HG02588 (cell line): ENCODE measurements around the gene SMIM22.

Source experiments
- ATAC-seq: cut with Tn5 transposase; IDR thresholded peaks from one replicate; pipeline ENCODE4 v1.9.1; 2021; ENCODE audit warnings: mild to moderate bottlenecking, moderate library complexity; ENCODE audit not compliant: unreplicated experiment

Gene SMIM22

DNA sequence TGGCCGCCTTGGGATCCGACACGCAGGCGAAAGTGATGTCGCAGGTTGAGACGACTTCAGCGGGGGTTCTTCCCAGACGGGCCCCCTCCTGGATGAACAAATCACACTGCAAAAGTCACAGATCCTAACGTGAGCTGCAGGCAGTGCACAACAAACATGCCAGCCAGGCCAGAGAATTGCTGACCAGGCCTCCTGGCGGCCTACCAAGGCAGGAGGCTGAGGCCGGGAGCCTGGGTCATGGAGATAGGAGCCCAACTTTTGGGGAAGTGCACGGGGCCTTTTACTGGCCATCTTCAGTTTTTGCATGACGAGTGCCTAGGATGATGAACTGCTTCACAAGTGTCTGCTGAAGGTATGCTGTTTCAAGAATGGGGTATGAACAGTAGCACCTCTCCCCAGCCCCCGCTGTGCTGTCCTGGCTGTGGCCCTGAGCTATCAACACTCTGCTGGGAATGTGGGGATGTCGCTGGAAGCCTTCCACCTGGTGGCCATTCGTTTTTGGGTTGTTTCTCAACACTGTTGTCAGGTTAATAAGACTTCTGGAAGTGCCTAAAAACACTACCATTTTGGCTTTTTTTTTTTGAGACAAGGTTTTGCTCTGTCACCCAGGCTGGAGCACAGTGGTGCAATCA lies 19.5 kb downstream of the SMIM22 start:
- ATAC-seq, result no peak

- no peak for ATAC-seq
These were observed 25.5 kb downstream of the SMIM22 start for GRCh38 chr16:4820652-4821051.

GRCh38 chr16:4825196-4825595 lies 30.0 kb downstream of the SMIM22 start:
- no peak for ATAC-seq

GRCh38 chr16:4826526-4826925 lies 31.4 kb downstream of the SMIM22 start:
- no peak for ATAC-seq

DNA sequence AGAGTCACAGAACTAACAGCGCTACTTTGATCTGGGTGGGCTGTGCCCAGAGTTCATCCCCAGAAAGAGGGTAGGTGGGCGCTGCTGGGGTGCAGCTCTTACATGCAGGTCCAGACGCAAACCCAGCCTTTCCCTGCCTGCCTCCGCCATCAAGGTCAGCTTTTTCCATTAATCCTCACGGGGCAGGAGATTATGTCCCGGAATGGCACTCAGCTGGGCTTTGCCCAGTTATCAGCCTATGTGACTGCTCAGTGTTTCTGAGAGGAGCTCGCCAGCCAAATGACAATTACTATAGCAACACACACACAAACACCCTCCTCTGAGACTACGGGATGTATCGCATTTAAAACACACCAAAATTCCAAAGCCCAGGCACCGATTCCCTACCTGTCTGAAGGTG lies 31.8 kb downstream of the SMIM22 start:
- ATAC-seq, result no peak

DNA sequence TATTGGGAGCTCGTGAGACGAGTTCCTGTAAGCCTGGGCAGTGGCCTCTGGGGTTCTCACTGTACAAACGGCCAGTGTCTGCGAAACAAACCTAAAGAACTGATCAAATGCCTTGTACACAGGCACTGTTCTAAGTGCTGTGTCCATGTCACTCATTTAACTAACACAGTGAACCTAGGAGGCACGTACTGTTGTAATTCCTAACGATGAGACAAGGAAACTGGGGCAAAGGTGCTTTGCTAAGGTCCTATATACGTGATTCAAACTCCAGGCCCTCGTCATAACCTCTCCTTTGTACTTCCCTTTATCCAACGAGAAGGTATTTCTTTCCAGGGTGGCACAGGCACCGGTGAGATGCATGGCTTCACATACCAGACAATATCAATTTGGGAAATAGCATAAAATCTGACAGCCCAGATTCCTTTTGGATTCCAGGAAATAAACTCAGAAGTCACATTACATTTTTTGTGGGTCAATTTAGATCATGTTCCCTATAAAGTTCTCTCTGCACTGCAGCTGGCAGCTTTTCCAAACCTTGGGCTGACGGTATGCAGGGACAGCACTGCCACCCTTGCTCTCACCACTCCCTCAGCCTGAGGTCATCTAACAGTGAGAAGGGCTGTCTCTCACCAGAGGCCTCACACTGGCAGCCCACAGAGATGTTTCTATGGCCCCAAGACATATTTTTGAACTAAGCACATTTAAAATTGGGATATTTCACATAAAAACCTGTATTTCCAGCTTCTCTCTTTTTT lies 33.6 kb downstream of the SMIM22 start:
- ATAC-seq, result no peak

- no peak for ATAC-seq
These were observed 35.2 kb downstream of the SMIM22 start for GRCh38 chr16:4830408-4830807.

DNA sequence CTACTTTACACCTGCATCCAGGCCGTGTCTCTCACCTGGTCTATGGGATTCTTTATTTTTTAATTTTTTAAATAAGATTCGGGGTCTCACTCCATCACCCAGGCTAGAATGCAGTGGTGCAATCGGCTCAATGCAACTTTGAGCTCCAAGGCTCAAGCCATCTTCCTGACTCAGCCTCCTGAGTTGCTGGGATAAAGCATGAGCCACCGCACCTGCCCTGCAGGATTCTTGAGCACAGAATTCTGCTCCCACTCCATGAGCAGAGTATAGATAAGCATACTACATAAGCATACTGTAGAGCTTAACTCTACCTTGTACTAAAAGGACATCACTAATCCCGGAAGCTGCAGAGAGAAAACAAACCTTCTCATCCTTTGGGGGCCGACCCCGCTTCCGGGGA lies 36.4 kb downstream of the SMIM22 start:
- ATAC-seq, result no peak

DNA sequence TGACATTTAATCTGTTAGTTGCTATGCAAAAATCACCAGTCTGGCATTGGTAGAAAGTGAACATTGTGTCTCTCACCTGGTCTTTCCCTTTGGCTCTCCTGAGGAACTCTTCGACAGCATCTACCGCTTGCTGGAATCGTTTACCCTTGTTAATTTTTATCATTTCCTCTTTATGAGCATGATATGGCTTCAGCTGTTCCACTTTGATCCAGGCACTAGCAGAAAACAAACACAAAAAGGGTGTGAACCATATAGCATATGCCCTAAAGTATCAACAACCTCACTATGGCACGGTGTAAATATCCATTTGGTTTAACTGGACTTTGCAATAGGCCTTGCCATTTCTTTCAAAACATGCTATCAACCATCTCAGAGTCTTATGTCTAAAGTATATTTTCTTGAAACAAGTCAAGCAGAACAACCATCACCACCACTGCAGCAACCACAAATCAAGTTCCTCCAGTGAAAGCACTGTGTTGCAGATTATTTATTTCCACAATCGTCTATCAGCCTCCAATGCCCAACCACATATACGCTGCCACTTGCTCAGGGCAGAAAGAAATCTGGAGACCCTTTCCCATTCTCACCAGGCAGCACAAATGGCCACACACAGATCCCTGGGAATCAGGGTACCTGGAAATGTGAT lies 37.7 kb downstream of the SMIM22 start:
- ATAC-seq, result no peak

DNA sequence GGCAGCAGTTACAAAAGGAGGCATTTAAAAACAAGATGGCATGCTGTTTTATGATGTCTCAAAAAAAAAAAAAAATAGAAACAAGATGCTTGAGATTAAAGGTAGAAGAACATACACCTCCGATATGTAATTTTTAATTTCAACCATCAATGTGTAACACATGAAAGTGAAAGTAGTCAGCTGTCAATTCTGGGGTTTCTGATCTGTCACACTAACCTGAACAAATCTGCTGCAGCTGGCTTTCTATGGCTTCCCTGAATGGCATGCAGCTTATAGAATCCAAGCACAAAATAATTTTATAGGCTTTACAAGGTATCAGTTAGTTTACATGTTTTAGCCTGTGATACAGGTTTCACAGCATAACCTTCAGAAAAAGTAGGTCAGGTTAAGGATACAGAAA lies 38.4 kb downstream of the SMIM22 start:
- ATAC-seq, result no peak

- no peak for ATAC-seq
These were observed 41.6 kb downstream of the SMIM22 start for GRCh38 chr16:4836727-4837126.

DNA sequence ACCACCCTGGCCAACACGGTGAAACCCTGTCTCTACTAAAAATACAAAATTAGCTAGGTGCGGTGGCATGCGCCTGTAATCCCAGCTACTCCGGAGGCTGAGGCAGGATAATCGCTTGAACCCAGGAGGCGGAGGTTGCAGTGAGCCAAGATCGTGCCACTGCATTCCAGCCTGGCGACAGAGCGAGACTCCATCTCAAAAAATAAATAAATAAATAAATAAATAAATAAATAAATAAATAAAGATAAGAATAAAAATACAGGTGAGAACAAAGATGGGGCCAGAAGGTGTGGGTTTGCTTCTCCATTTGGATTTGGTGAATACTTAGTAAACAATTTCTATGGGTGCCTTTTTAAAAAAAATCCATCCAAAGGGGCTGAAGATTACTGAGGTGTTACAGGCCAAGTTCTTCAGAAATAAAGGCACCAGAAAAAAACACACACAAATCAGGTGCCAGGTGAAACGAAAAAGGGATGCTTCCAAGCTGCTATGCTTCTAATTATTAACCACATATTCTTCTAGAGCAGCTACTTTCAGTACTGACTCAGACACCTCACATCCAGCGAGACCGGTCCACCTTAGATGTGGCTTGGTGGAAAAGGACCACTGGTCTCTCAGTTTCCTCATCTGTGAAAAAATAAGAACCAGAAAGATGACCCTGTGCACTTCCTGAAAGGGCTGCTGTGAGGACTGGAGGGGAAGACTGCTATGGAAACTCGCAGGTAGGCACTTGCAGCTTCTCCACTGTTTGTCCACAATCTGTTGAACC lies 42.7 kb downstream of the SMIM22 start:
- no peak for ATAC-seq

DNA sequence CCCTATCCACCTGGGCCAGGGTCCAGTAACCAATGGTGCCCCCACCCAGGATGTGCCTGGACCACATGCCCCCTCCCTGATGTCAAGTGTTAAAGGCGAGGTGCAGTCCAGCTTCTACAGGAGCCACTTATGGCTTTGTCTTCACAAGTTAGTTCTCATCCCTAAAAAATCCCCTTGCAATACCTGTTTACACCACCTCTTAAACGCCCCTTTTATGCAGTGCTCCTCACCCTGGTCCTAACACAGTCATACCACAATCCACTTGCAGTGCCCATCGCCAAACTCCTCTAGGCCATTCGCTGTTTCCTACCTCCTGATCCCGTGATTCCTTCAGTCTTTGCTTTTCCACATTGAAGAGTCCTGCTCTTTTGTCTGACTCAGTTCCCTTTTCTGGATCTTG lies 44.8 kb downstream of the SMIM22 start:
- ATAC-seq, result no peak

DNA sequence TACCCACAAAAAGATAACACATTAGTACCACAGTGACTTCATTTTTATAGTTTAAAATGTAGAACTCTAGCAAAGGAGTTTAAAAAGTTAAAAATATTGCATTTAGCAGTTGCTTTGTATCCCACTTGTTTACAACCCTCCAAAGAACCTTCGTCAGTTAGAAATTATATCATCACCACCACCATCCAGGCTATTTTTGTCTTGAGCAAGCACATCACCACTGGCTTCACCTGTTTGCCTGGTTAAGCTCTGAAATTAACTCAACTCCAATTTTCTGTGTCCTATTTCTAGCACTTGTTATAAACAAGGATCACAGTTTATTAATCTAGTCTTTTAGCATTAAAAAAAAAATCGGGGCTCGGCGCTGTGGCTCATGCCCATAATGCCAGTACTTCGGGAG lies 45.8 kb downstream of the SMIM22 start:
- no peak for ATAC-seq
